H7 (cell line): Measurements from ENCODE around the gene IGSF3. TPM values are rescaled to one million over a fixed set of nuclear protein-coding genes. Genes with fewer than 3 reads are reported as not detected.
"Not testable (repeated sequence)": the region's sequence is repeated elsewhere in the genome, so short reads cannot be mapped to it uniquely, and the experiment has no call there.

ENCODE experiments used
- DNase-seq: peaks from one replicate; pipeline ENCODE4 v3.0.0; 2012
- H3K27me3 ChIP-seq: 2 replicates; pipeline ENCODE4 v1.6.0; 2011; ENCODE audit warnings: mild to moderate bottlenecking, low read length; ENCODE audit not compliant: control insufficient read depth, insufficient read depth
- H3K36me3 ChIP-seq: replicated peaks from 2 replicates; pipeline ENCODE4 v1.5.1; 2011; ENCODE audit warnings: low read length; ENCODE audit not compliant: control insufficient read depth, insufficient read depth
- H3K4me3 ChIP-seq: 2 replicates; pipeline ENCODE4 v1.5.1; 2011; ENCODE audit warnings: low read depth, mild to moderate bottlenecking, control low read depth, low read length, moderate library complexity; ENCODE audit not compliant: insufficient read depth
- total RNA-seq: library from RNA; depleted of rRNA; stranded (reverse); fragments of >200 nt; shearing (Covaris generic); gene quantifications from 2 replicates; pipeline ENCODE4 v1.2.3, GENCODE V29; 2014

Gene IGSF3
- total RNA-seq, 1 experiment from 2014 or later: 58.7 TPM

- DNase-seq: peak; percentile 55
- not testable (repeated sequence) for H3K27me3 ChIP-seq, H3K4me3 ChIP-seq, H3K36me3 ChIP-seq
Observed at GRCh38 chr1:116642311-116643280, 24.9 kb downstream of the IGSF3 start.

DNA sequence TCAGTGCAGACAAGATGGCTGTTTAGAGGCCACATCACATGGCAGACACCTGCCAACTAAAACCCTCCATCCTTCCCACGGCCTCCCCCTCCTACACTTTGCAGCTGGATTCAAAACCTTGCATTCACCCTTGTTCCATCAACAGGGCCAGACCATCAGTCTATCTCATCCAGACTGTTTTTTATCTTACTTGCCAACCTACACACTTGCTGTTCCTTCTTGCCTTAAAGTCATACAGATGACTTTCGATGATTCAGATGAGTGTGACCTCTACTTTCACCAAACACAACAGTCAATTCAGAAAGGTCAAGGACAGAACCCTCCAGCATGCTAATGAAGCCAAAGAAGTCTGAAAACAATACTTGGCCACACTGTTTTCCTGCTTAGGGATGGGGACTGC lies 29.9 kb downstream of the IGSF3 start:
- not testable (repeated sequence) for H3K36me3 ChIP-seq, H3K4me3 ChIP-seq, DNase-seq, H3K27me3 ChIP-seq

DNA sequence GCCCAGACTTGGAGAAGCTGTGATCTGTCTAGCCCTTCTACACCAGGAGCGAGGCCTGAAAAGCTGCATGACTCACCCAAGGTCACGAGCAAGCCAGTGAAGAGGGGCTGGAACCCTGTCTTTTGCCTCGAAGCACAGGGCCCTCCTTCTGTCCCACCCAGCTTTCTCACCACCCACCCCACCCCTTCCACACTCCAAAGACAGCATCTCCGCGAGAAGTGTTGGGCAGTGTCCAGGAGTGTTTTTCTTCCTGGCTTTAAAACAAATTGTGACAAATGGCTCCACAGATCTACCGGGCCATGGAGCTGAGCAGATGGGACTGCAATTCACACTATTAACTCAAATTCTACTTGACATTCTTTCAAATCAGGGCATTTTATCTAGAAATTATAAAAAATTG lies 30.9 kb downstream of the IGSF3 start:
- H3K4me3 ChIP-seq, H3K27me3 ChIP-seq, H3K36me3 ChIP-seq, DNase-seq: not testable (repeated sequence)

- not testable (repeated sequence) for H3K36me3 ChIP-seq, H3K4me3 ChIP-seq, H3K27me3 ChIP-seq, DNase-seq
Observed at GRCh38 chr1:116634386-116634785, 33.1 kb downstream of the IGSF3 start.

DNA sequence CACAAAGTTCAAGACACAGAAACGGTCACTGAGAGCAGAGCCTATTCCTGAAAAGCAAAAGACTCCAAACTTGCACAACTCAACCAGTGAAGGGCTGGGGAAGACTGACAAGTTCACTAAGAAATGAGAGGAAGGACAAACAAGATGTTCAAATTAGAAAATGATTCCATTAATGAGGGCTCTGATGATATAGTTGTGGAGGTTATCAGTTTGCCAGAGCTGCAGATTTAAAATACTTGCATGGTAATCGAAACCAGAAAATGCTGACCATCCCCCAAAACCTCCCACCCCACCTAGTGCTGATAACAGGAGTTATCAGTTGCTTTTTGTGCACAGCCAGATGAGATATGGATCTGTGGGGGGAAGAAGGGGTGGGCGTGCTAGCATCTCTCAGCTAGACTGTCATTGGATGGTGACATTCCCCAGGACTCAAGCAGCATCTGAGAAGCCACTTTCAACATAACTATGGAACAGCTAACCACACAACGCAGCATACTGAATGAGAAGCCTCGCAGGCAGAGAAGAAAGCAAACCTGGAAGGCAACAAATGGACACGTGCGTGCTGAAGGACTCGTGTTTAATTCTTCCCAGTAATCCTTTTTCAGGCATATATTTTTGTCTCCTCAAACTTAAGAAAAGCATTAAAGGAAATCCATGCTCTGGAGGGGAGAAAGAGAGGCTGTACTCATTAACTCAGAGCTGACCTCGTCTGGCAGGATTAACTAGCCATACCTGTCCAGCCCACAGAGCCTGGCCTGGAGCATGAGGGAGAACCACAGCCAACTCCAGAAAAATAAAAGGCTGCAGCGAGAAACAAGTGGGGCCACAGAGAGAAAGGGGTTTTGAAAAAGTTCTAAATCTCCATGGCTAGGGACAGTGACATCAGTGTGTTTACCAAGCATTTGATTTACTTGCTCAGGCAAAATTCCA lies 35.3 kb downstream of the IGSF3 start:
- DNase-seq, H3K4me3 ChIP-seq, H3K36me3 ChIP-seq, H3K27me3 ChIP-seq: not testable (repeated sequence)

GRCh38 chr1:116631554-116631953 lies 36.0 kb downstream of the IGSF3 start:
- H3K36me3 ChIP-seq, H3K27me3 ChIP-seq, DNase-seq, H3K4me3 ChIP-seq: not testable (repeated sequence)

DNA sequence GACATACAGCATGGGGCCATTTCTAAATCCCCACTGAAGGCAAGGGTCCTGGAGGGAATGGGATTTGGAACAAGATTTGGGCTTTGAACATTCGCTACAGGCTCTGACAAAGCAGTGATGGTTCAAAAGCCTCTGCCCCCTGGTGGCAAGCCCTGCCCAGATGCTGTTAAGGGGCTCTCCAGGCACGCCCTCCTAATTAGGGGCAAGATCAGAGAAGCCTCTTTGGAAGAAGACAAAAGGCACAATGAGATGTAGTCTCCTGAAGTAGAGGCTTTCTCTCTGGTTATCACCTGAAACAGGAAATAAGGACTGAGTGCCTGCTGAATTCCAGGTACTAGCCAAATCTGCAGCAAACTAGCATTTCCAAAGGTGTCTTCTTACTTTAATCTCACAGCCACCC lies 37.5 kb downstream of the IGSF3 start:
- H3K36me3 ChIP-seq, DNase-seq, H3K4me3 ChIP-seq, H3K27me3 ChIP-seq: not testable (repeated sequence)

GRCh38 chr1:116629441-116629840 lies 38.1 kb downstream of the IGSF3 start:
- not testable (repeated sequence) for H3K36me3 ChIP-seq

GRCh38 chr1:116628448-116628847 lies 39.1 kb downstream of the IGSF3 start:
- H3K4me3 ChIP-seq: no peak overlapping the region
- H3K27me3 ChIP-seq: no peaks in the 10 kb centered on the region
- H3K36me3 ChIP-seq: no peaks in the 10 kb centered on the region
- DNase-seq: no peak

More at GRCh38 chr1:116629441-116629840, 38.1 kb downstream of the IGSF3 start:
- not testable (repeated sequence) for H3K27me3 ChIP-seq, H3K4me3 ChIP-seq, DNase-seq

DNA sequence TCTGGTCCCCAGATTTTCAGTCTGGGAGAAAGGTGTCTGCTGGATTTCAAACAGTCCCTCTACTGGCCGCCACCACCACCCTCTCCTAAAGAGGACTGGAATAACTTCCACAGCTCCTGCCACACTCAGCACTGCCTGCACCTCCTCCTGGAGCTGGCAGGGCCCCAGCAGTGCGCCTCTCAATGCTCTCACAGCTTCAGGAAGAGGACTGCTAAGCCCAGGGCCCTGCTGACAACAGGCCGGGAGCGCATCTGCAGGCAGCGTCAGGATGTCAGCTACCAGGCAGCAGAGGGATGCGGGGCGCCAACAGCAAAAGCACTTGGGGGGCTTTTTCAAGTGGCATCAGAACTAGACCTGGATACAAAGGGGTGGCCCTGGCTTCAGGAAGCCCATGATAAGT lies 40.2 kb downstream of the IGSF3 start:
- DNase-seq: peak; percentile 32
- not testable (repeated sequence) for H3K4me3 ChIP-seq, H3K27me3 ChIP-seq, H3K36me3 ChIP-seq

DNA sequence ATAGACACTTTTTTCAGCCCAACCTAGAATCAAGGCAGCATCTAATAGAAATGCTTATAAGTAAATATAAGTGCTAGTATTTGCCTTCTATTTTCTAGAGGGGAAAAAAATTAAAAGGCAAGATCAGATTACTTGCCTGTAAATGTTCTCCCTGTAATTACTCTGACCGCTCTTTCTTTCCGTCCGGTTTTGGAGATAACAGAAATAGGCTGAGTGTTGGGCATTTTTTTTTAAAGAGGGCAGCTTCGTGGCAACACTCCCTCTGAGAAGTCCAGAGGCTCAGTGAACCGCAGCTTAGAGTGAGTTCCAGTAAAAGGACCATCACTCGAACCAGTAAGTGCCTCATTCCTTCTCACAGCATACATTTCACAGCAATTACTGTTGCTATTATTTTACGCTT lies 40.6 kb downstream of the IGSF3 start:
- not testable (repeated sequence) for DNase-seq, H3K4me3 ChIP-seq, H3K27me3 ChIP-seq, H3K36me3 ChIP-seq

DNA sequence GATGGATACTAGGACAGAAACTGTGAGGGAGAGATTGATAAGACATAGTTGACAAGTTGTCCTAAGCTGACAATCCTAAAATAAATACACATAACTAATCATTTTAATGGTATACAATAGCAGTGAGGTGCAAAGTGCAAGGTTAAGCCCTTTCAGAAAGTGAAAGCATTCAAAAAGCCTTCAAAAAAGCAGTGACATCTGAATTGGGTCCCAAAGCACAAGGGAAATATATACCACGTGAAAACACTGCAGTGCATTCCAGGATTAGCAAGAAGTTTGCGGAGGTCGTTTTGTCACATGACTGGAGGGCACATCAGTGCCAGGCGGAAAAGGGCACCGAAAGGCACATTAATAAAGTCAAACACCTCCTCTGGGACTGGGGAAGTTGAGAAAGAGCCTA lies 42.4 kb downstream of the IGSF3 start:
- DNase-seq, H3K27me3 ChIP-seq, H3K36me3 ChIP-seq, H3K4me3 ChIP-seq: not testable (repeated sequence)

DNA sequence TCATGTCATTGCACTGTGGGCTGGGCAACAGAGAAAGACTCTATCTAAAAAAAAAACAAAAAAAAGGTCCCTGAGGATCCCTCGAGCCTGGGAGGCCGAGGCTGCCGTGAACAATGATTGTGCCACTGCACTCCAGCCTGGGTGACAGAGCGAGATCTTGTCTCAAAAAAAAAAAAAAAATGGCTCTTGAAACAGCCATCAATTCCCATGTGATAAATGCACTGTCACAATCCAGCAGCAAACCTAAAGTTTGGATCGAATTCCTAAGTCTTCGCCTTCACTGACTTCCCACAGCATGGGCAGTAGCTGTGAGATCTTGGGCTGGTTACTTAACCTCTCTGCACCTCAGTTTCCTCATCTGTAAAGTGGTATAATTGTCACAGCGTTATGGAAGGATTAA lies 43.5 kb downstream of the IGSF3 start:
- H3K4me3 ChIP-seq: no peak overlapping the region
- no peaks in the 10 kb centered on the region for H3K27me3 ChIP-seq
- DNase-seq: no peak
- no peaks in the 10 kb centered on the region for H3K36me3 ChIP-seq

- not testable (repeated sequence) for DNase-seq, H3K4me3 ChIP-seq, H3K27me3 ChIP-seq, H3K36me3 ChIP-seq
Observed at GRCh38 chr1:116622496-116622895, 45.0 kb downstream of the IGSF3 start.

DNA sequence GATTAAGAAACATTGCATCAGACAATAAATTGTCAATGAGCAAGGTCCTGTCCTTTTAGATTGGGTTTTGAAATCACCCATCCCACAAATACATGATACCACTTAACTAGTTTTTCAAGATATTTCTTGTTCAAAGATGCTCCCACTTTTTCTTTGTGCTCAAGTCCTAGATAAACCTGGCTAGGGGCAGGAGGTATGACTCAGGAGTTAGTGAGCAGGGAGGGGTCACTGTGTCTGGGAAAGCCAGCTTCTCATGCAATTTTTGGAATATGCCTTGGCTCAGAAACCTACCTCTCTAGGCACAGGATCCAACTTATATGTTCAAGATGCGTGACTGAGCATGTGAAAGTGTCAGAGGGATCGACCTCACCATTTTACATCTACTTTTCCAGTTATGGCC lies 45.8 kb downstream of the IGSF3 start:
- H3K4me3 ChIP-seq, H3K27me3 ChIP-seq, DNase-seq, H3K36me3 ChIP-seq: not testable (repeated sequence)
